ENCODE data around the gene SH3TC1. TPM values are rescaled to one million over a fixed set of nuclear protein-coding genes. Genes with fewer than 3 reads are reported as not detected.

Gene SH3TC1
- total and polyA plus RNA-seq, 2 of the 13 experiments (the other 11 are each of a cell fraction or from before 2014, with no cell fraction given) = 14.9 to 21.8 TPM

- TF ChIP-seq PRMT3 (CRISPR knock-in tag; IDR thresholded peaks at IDR 0.05; ENCODE audit: borderline replicate concordance, low read depth) (no peak), ZBTB21 (CRISPR knock-in tag; IDR thresholded peaks at IDR 0.05) (no peak), NFE2L1 (CRISPR knock-in tag; IDR thresholded peaks at IDR 0.05; ENCODE audit: borderline replicate concordance) (no peak), CBFB (CRISPR knock-in tag; IDR thresholded peaks at IDR 0.05) (no peak), ZUFSP (CRISPR knock-in tag; IDR thresholded peaks at IDR 0.05; ENCODE audit: borderline replicate concordance) (no peak), ZNF331 (CRISPR knock-in tag; IDR thresholded peaks at IDR 0.05) (no peak; the same call in 1 of the 2 replicates), KAT2B (IDR thresholded peaks at IDR 0.05; ENCODE audit: borderline replicate concordance, low read depth, low read length) (no peak), KDM1A (CRISPR knock-in tag; IDR thresholded peaks at IDR 0.05) (no peak), SPEN (CRISPR knock-in tag; IDR thresholded peaks at IDR 0.05; ENCODE audit: low read depth) (peak; percentile 65), ZNF205 (CRISPR knock-in tag; IDR thresholded peaks at IDR 0.05) (no peak), ZNF841 (CRISPR knock-in tag; IDR thresholded peaks at IDR 0.05; ENCODE audit: borderline replicate concordance) (no peak), ZFX (CRISPR knock-in tag; IDR thresholded peaks at IDR 0.05; ENCODE audit: low read depth) (no peak; the same call in 1 of the 2 replicates), ARID3A (IDR thresholded peaks at IDR 0.05; ENCODE audit: low read depth, low read length) (no peak), CEBPB (IDR thresholded peaks at IDR 0.05; ENCODE audit: borderline replicate concordance, low read depth, low read length) (0 out of 2 replicates have a peak, but pooled peaks have one; percentile 25), THAP7 (CRISPR knock-in tag; IDR thresholded peaks at IDR 0.05) (no peak), ZNF740 (CRISPR knock-in tag; IDR thresholded peaks at IDR 0.05) (no peak), KDM5B (CRISPR knock-in tag; IDR thresholded peaks at IDR 0.05; ENCODE audit: borderline replicate concordance) (no peak), PLSCR1 (CRISPR knock-in tag; IDR thresholded peaks at IDR 0.05; ENCODE audit: borderline replicate concordance) (no peak), ZNF782 (CRISPR knock-in tag; IDR thresholded peaks at IDR 0.05; ENCODE audit: borderline replicate concordance) (no peak; the same call in 1 of the 2 replicates), ZNF790 (CRISPR knock-in tag; IDR thresholded peaks at IDR 0.05; ENCODE audit: borderline replicate concordance) (no peak), HOXA3 (CRISPR knock-in tag; IDR thresholded peaks at IDR 0.05) (no peak; the same call in 1 of the 2 replicates), TEF (CRISPR knock-in tag; IDR thresholded peaks at IDR 0.05) (no peak), ZNF335 (CRISPR knock-in tag; IDR thresholded peaks at IDR 0.05) (no peak), JUN (CRISPR knock-in tag; IDR thresholded peaks at IDR 0.05) (no peak)
These were observed 1.3 kb downstream of the SH3TC1 start (continued) for GRCh38 chr4:8200302-8200975.

All from HepG2 (cell line).